ENCODE results near the gene ZNRF3. TPM values are rescaled to one million over a fixed set of nuclear protein-coding genes. Genes with fewer than 3 reads are reported as not detected.

ZNRF3 gene
- total and polyA plus RNA-seq, 7 donors, result 0.23 to 13.6 (median 8.9) TPM

DNA sequence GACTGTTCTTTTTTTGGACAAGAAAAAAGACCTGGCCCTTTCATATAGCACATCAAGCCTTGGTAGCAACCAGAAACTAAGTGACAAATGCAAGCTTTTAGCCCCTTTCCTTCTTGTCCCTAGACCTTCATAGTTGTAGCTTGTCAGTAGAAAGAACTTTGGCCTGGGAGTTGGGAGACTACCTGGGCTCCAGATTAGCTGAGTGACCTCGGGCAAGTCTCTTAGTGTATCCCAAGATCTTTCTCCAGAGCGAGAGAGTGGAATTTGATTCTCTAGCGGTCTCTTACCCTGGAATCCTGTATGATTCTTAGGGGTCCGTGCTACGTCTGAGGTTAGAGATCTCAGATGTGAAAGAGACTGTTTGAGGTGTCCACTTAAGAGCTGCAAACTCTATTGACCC is 59.0 kb downstream of the ZNRF3 start:
- intact Hi-C loops (cut with DNase I), result no loop called here
- 90 to 93% methylated on average over 5 of the region's 5 CpGs for whole genome bisulfite sequencing, 2 donors
- TF ChIP-seq, protein P1, sequence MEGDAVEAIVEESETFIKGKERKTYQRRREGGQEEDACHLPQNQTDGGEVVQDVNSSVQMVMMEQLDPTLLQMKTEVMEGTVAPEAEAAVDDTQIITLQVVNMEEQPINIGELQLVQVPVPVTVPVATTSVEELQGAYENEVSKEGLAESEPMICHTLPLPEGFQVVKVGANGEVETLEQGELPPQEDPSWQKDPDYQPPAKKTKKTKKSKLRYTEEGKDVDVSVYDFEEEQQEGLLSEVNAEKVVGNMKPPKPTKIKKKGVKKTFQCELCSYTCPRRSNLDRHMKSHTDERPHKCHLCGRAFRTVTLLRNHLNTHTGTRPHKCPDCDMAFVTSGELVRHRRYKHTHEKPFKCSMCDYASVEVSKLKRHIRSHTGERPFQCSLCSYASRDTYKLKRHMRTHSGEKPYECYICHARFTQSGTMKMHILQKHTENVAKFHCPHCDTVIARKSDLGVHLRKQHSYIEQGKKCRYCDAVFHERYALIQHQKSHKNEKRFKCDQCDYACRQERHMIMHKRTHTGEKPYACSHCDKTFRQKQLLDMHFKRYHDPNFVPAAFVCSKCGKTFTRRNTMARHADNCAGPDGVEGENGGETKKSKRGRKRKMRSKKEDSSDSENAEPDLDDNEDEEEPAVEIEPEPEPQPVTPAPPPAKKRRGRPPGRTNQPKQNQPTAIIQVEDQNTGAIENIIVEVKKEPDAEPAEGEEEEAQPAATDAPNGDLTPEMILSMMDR (IDR thresholded peaks at IDR 0.05), result no peak
- TF ChIP-seq POLR2A (IDR thresholded peaks at IDR 0.05) (no peak), POLR2AphosphoS5 (IDR thresholded peaks at IDR 0.05) (no peak), EP300 (IDR thresholded peaks at IDR 0.05) (no peak)
- DNase-seq, result no peak
- Histone ChIP-seq H3K27ac (no peak overlapping the region), H3K27me3 (no peaks in the 10 kb centered on the region), H3K4me3 (no peak overlapping the region), H3K36me3 (no peaks in the 10 kb centered on the region), H3K9me3 (peaks cover 0 to 4% (median 0%) of the 10 kb centered on the region in 4 donors), H3K4me1 (peaks cover 0 to 33% (median 24%) of the 10 kb centered on the region in 4 donors)

DNA sequence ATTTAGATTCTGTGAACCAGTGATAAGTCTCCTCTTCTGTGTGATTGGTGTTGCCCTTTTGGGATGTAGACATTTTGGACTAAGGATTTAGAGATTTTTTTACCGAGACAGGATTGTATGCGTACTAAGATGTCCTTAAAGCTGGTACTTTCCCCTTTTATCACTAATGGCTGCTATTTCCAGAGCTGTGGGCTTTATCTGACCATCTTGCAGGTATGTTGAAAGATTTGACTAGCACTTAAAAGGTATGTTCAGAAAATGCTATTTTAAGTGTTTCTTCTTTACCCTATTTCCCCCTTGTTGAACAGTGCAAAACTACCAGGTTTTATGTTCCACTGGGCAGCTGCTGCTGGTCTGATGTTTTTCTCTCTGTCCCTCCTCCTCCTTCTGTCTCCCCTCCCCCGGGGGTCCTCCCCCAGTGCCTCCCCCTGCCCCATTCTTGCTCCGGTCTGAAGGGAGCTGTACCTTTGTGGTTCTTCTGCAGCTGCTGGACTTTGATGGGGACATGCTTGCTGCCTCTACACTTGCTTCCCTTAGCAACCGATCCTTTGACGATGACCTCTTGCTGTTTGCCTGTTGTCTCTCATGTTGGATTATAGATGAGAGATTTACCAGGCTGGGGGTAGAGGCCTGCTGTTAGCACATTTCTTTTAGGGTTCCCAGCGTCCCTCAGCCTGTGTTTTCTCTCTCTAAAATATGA is 59.6 kb downstream of the ZNRF3 start:
- Histone ChIP-seq H3K9me3 (peaks cover 0 to 4% (median 0%) of the 10 kb centered on the region in 4 donors), H3K36me3 (no peaks in the 10 kb centered on the region), H3K27me3 (no peaks in the 10 kb centered on the region), H3K4me1 (peaks cover 0 to 33% (median 24%) of the 10 kb centered on the region in 4 donors), H3K4me3 (no peak overlapping the region), H3K27ac (no peak overlapping the region)
- DNase-seq, result no peak
- no peak for TF ChIP-seq POLR2AphosphoS5 (IDR thresholded peaks at IDR 0.05)
- TF ChIP-seq, protein P1 (IDR thresholded peaks at IDR 0.05), result no peak
- TF ChIP-seq POLR2A (IDR thresholded peaks at IDR 0.05), result no peak
- TF ChIP-seq EP300 (IDR thresholded peaks at IDR 0.05), result no peak
- WGBS, 2 donors, result 60 to 64% methylated on average over 7 of the region's 7 CpGs
- intact Hi-C loops (cut with DNase I), result no loop called here

DNA sequence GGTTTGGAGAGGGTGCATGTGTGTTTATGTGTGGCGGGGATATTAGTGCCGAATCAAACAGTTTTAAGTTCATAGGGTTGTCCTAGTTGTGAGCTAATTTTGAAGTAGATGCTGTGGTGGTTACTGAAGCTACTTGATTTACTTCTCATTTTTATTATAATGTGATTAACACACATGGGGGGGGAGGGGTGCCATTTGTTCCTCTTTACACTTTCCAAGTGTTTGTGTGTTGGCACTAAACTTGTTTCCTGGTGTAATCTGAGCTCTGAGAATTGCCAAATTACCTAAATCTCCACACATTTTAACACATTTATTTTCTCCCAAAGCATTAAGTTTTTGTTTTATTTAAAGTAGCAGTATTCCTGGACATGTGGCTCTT is 60.1 kb downstream of the ZNRF3 start:
- H3K36me3 ChIP-seq, result no peaks in the 10 kb centered on the region
- no peaks in the 10 kb centered on the region for H3K27me3 ChIP-seq
- TF ChIP-seq, protein P1 (IDR thresholded peaks at IDR 0.05), result no peak
- TF ChIP-seq POLR2AphosphoS5 (IDR thresholded peaks at IDR 0.05), result no peak
- no peak for TF ChIP-seq EP300 (IDR thresholded peaks at IDR 0.05)
- no peak for TF ChIP-seq POLR2A (IDR thresholded peaks at IDR 0.05)
- DNase-seq, result no peak
- no peak overlapping the region for H3K27ac ChIP-seq
- intact Hi-C loops (cut with DNase I), result no loop called here
- 80 to 82% methylated on average over 2 of the region's 2 CpGs for WGBS, 2 donors
- H3K4me3 ChIP-seq, result no peak overlapping the region
- peaks cover 0 to 4% (median 0%) of the 10 kb centered on the region in 4 donors for H3K9me3 ChIP-seq
- peaks cover 0 to 33% (median 24%) of the 10 kb centered on the region in 4 donors for H3K4me1 ChIP-seq

DNA sequence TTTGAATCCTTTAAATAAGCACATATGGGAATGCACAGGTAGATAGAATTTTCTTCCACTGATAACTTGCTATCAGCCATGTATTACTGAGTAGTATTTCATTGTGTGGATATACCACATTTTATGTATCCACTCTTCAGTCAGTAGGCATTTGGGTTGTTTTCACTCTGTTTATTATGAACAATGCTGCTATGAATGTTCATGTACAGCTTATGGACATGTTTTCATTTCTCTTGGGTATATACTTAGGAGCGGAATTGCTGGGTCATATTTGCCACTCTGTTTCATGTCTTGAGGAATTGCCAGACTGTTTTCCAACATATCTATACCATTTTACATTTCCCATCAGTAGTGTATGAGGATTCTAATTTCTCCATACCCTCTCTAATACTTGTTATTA is 63.8 kb downstream of the ZNRF3 start:
- no peak for TF ChIP-seq POLR2A (IDR thresholded peaks at IDR 0.05)
- TF ChIP-seq EP300 (IDR thresholded peaks at IDR 0.05), result no peak
- TF ChIP-seq, protein P1 (IDR thresholded peaks at IDR 0.05), result no peak
- TF ChIP-seq POLR2AphosphoS5 (IDR thresholded peaks at IDR 0.05), result no peak
- peaks cover 0 to 4% (median 0%) of the 10 kb centered on the region in 4 donors for H3K9me3 ChIP-seq
- intact Hi-C loops (cut with DNase I), result no loop called here
- H3K4me3 ChIP-seq, result no peak overlapping the region
- DNase-seq, result no peak
- H3K4me1 ChIP-seq, result peaks cover 0 to 44% (median 37%) of the 10 kb centered on the region in 4 donors
- 94 to 98% methylated on average over 1 of the region's 1 CpG for WGBS, 2 donors
- no peaks in the 10 kb centered on the region for H3K36me3 ChIP-seq
- no peaks in the 10 kb centered on the region for H3K27me3 ChIP-seq
- H3K27ac ChIP-seq, result no peak overlapping the region
